Stimulated activated CD8-positive, alpha-beta memory T cell treated with anti-CD3 and anti-CD28 coated beads, Interleukin-4, amount 100 ng/mL, for 24 hours (primary cell): ENCODE measurements around the gene STOML2.

Experiments used
- DNase-seq: peaks from one replicate; pipeline ENCODE4 v3.0.0-alpha.2; 2020; ENCODE audit warnings: low read depth

The STOML2 gene

GRCh38 chr9:35072461-35073278 lies 30.3 kb downstream of the STOML2 start, which contains the start of gene VCP:
Gene VCP (minus strand): TSS chr9:35072625. CDS start chr9:35072353, 272 bp downstream.
- peak; percentile 94 for DNase-seq

GRCh38 chr9:35071814-35072460 lies 31.0 kb downstream of the STOML2 start:
- peak; percentile 57 for DNase-seq

GRCh38 chr9:35070823-35071813 lies 31.8 kb downstream of the STOML2 start:
- DNase-seq = no peak

DNA sequence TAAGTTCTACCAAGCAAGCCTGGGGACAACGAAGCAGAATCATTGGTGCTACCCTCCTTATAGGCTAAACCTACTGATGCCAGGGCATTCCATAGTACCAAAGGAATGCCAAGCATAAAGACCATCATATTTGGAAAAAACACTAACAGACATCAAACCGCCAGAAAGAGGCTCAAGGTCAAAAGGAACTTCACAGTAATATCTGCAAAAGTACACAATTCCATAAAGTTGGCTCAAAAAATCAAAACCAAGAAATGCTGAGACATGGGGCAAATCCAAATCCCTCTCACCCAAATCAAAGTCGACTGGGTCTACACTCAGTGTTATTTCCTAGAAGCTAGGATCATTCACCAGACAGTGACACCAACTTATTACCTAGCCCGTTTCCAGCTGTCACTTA lies 33.9 kb downstream of the STOML2 start:
- no peak for DNase-seq

DNA sequence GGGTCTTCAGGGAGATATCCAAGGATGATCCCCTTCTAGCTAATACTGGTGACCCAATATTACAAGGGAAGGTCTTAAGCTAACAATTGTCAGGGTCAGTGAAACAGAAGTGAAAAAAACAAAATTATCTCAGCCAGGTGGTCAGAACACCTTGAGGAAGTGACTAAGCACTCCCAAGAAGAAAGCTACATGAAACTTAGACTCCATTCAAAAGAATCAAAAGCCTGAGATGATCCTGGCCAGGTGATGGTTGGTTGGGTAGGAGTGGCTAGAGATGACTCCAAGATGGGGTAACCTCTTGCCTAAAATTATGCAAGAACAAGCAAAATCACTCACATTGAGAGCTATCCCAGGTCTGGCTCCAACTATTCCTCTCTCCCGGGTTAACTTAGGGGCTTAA lies 35.9 kb downstream of the STOML2 start:
- DNase-seq = no peak

GRCh38 chr9:35060548-35061207 lies 42.3 kb downstream of the STOML2 start:
- no peak for DNase-seq

DNA sequence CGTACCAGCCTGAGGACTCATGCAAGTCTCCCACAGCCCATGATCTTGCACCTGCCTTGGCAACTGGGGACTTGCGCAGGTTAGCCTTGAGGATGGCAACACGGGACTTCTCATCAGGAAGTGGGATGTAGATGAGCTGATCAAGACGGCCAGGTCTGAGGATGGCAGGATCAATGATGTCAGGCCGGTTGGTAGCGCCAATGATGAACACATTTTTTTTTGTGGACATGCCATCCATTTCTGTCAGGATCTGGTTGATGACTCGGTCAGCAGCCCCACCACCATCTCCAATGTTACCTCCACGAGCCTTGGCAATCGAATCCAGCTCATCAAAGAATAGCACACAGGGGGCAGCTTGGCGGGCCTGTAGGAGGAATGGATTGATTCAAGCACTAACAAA lies 43.5 kb downstream of the STOML2 start:
- no peak for DNase-seq

- no peak for DNase-seq
Observed at GRCh38 chr9:35057271-35057620, 45.7 kb downstream of the STOML2 start.

DNA sequence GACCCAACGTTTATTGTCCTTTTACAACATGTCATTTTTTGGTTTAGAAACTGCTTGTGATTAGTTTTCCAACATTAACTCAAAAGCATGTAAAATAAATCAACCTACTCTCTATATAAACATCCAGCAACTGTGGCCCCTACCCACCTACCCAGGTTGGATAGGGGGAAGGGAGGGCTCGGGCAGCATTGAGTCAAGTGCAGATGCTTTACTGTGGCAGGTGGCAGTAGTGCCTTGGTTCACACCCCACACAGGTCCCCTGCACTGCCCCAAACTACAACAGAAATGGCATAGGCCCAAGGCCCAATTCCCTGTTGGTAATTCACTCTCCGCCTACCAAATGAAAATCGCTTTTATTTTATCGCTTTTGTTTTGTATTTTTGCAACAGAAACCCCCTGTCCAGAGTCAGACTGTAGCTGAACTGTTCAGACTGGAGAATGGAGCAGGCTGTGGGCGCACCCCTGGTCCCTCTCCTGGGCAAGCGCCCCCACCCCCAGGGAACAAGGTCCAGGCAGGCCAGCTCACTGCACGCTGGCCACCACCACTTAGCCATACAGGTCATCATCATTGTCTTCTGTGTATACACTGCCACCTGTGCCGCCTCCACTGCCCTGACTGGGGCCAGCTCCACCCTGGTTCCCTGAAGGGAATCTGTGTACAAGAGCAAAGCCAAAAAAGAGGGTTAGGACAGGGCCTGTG lies 46.2 kb downstream of the STOML2 start:
- DNase-seq = no peak

DNA sequence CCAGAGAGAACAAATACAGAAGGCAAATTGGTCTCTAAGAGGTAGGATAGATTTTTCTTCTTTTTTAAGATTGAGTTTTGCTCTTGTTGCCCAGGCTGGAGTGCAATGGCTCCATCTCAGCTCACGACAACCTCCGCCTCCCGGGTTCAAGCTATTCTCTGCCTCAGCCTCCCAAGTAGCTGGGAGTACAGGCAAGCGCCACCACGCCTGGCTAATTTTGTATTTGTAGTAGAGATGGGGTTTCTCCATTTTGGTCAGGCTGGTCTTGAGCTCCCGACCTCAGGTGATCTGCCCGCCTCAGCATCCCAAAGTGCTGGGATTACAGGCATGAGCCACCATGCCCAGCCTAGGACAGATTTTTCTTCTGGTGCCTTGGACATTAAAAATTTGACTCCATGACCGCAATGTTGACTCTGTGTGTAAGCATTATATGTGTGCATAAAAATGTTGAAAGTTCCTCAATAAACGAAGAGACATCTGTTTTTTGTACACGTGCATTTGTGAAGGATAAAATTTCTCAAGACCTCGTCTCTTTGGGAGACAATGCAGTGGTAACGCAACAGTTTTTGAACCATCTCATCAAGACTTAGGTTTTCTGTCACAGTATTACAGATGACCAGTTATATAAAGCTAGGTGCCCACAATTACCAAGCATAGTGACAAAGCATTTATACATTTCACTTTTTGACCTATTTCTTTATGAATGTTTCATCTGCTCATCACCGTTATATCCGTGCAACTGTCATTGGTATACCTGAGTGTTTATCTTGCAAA lies 47.9 kb downstream of the STOML2 start:
- no peak for DNase-seq

- DNase-seq = no peak
Observed at GRCh38 chr9:35054185-35054835, 48.6 kb downstream of the STOML2 start.

DNA sequence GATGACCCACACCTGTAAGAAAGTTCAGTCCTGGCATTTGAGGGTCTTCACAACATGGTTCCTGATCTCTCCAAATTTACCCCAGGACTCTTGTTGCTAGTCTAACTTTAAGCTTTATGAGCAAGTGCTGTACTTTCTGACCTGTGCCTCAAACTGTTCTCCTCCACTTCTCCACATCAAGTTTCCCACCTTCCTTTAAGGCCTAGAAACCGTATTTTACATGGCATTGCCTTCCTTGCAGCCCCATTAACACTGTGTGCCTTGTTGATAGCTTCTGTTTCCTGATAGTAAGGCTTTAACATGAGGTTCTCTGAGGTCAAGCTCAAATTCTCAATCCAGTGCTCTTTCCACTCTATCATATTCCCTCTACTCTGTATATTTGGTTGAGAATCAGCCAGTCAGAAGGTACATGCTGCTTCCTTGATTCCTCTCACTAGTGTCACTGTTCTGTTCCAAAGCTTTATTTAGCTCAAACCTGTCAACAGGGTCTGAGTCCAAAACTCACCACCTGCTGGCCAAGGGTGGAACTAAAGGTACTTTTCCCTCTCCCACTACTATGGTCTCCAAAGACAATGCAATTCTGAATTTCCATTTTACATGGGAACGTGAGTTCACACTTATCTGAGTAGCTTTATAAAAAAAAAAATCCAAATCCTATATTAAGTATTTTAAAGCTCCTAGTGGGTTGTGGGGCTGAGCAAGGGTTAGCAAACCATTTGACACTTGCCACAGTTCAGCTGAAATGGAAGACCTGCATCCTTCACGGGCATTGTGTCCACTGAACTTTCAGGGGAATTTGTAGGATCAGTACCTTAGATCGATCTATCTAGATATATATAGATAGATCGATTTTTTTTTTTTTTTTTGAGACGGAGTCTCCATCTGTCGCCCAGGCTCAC lies 51.6 kb downstream of the STOML2 start:
- peak; percentile 35 for DNase-seq
